ENCODE data around the gene ZNF717.
"Not testable (repeated sequence)": the region's sequence is repeated elsewhere in the genome, so short reads cannot be mapped to it uniquely, and the experiment has no call there.

The ZNF717 gene

GRCh38 chr3:75785081-75785755, at the start of gene ZNF717:
Gene ZNF717, minus strand, starts transcription at chr3:75785549. Its CDS starts 2,187 bp downstream, at chr3:75783362.
- peak; percentile 90 for DNase-seq (ENCODE audit: extremely low read depth, insufficient read length)
- H3K4me3 ChIP-seq (replicated peaks; ENCODE audit: low read depth, low read length) = peak within 1 kb of the TSS; percentile 74
- not testable (repeated sequence) for H3K36me3 ChIP-seq (ENCODE audit: control insufficient read depth, insufficient read depth, low read length); H3K27me3 ChIP-seq (replicated peaks; ENCODE audit: control insufficient read depth, insufficient read depth, low read length)

DNA sequence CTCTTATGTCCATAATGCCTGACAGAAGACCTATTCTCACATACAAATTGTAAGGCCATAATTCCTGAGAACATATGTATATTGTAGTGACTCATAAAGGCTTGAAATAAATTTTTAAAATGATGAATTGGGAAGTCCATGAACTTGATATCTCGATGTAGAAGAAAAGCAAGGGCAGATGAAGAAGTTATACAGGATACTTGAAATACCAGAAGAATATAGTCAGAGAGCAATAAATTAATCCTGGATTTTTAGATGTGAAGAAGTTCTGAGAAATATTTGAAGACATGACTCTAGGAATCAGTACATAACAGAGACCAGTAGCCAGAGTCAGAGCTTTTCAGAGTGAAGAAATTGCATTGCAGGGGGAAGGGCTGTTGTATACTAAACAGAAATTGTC, 45.7 kb upstream of the ZNF717 start:
- not testable (repeated sequence) for H3K36me3 ChIP-seq (ENCODE audit: control insufficient read depth, insufficient read depth, low read length); H3K4me3 ChIP-seq (replicated peaks; ENCODE audit: low read depth, low read length); H3K27me3 ChIP-seq (replicated peaks; ENCODE audit: control insufficient read depth, insufficient read depth, low read length); DNase-seq (ENCODE audit: extremely low read depth, insufficient read length)

DNA sequence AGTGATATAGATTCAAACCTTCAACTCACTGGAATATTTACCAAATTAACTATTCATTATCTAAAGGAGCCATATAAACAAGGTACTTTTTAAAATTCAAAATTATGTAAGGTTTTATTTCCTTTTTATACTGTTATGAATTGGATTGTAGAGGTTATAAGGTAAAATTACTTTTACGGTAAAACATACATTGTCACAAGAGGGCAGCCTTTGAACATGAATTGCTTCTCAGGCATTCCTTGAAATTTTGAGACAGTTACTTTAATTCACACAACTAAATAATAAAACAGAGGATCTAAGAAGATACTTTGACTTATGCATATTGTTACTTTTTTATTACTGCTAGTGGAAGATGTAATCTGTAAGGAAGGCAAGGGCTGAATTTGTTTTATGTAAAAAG, 32.7 kb upstream of the ZNF717 start:
- not testable (repeated sequence) for H3K36me3 ChIP-seq (ENCODE audit: control insufficient read depth, insufficient read depth, low read length); DNase-seq (ENCODE audit: extremely low read depth, insufficient read length); H3K27me3 ChIP-seq (replicated peaks; ENCODE audit: control insufficient read depth, insufficient read depth, low read length); H3K4me3 ChIP-seq (replicated peaks; ENCODE audit: low read depth, low read length)

GRCh38 chr3:75816287-75817180, 31.2 kb upstream of the ZNF717 start:
- not testable (repeated sequence) for H3K36me3 ChIP-seq (ENCODE audit: control insufficient read depth, insufficient read depth, low read length); DNase-seq (ENCODE audit: extremely low read depth, insufficient read length); H3K27me3 ChIP-seq (replicated peaks; ENCODE audit: control insufficient read depth, insufficient read depth, low read length); H3K4me3 ChIP-seq (replicated peaks; ENCODE audit: low read depth, low read length)

DNA sequence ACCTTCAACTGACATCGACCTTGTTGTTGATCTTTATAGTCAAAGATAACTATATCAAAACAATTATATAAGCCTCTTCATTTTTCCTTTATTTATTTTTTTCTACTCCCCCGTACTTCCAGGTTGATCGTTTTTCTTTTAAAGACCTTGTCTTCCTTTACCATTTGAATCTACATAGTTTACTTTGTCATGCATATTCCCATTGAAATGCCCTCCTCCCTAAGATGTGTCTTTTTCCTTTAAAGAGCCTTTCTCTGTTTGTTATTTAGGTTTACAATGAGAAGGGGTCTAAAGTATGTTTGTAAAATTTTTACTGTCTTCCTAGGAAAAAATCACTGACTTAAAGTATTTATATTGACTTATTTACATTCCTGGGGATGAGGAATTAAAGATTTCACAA, 29.4 kb upstream of the ZNF717 start:
- H3K36me3 ChIP-seq (ENCODE audit: control insufficient read depth, insufficient read depth, low read length) = no peaks in the 10 kb centered on the region
- H3K27me3 ChIP-seq (replicated peaks; ENCODE audit: control insufficient read depth, insufficient read depth, low read length) = no peaks in the 10 kb centered on the region
- no peak for TF ChIP-seq CTCF (IDR thresholded peaks at IDR 0.05; ENCODE audit: insufficient read depth, low read length, poor library complexity, severe bottlenecking)
- DNase-seq (ENCODE audit: extremely low read depth, insufficient read length) = no peak
- no peak overlapping the region for H3K4me3 ChIP-seq (replicated peaks; ENCODE audit: low read depth, low read length)

DNA sequence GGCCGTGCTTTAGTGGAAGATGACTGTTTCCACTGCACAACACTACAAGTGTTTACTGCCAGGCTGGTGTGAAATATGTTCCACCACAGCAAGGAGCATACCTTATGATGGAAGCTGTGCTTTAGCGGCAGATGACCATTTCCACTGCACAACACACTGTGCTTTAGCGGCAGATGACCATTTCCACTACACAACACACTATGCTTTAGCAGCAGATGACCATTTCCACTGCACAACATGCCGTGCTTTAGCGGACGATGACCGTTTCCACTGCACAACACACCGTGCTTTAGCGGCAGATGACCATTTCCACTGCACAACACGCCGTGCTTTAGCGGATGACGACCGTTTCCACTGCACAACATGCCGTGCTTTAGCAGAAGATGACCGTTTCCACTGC, 2.8 kb downstream of the ZNF717 start:
- TF ChIP-seq CTCF (IDR thresholded peaks at IDR 0.05; ENCODE audit: insufficient read depth, low read length, poor library complexity, severe bottlenecking) = no peak
- H3K27me3 ChIP-seq (replicated peaks; ENCODE audit: control insufficient read depth, insufficient read depth, low read length) = no peaks in the 10 kb centered on the region
- no peak overlapping the region for H3K4me3 ChIP-seq (replicated peaks; ENCODE audit: low read depth, low read length)
- DNase-seq (ENCODE audit: extremely low read depth, insufficient read length) = no peak
- H3K36me3 ChIP-seq (ENCODE audit: control insufficient read depth, insufficient read depth, low read length) = peaks cover 4% of the 10 kb centered on the region

GRCh38 chr3:75781079-75781745, 4.1 kb downstream of the ZNF717 start:
- peak; percentile 34 for DNase-seq (ENCODE audit: extremely low read depth, insufficient read length)
- Histone ChIP-seq H3K27me3 (replicated peaks; ENCODE audit: control insufficient read depth, insufficient read depth, low read length) (no peaks in the 10 kb centered on the region), H3K4me3 (replicated peaks; ENCODE audit: low read depth, low read length) (no peak overlapping the region), H3K36me3 (ENCODE audit: control insufficient read depth, insufficient read depth, low read length) (peaks cover 4% of the 10 kb centered on the region)
- no peak for TF ChIP-seq CTCF (IDR thresholded peaks at IDR 0.05; ENCODE audit: insufficient read depth, low read length, poor library complexity, severe bottlenecking)

DNA sequence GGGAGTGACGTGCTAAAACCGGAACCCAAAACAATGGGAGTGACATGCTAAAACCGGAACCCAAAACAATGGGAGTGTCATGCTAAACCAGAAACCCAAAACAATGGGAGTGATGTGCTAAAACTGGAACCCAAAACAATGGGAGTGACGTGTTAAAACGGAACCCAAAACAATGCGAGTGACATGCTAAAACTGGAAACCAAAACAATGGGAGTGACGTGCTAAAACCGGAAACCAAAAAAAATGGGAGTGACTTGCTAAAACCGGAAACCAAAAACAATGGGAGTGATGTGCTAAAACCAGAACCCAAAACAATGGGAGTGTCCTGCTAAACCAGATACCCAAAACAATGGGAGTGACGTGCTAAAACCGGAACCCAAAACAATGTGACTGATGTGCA, 7.6 kb downstream of the ZNF717 start:
- DNase-seq (ENCODE audit: extremely low read depth, insufficient read length); H3K4me3 ChIP-seq (replicated peaks; ENCODE audit: low read depth, low read length); H3K27me3 ChIP-seq (replicated peaks; ENCODE audit: control insufficient read depth, insufficient read depth, low read length); H3K36me3 ChIP-seq (ENCODE audit: control insufficient read depth, insufficient read depth, low read length): not testable (repeated sequence)

GRCh38 chr3:75771631-75772030, 13.7 kb downstream of the ZNF717 start:
- not testable (repeated sequence) for H3K36me3 ChIP-seq (ENCODE audit: control insufficient read depth, insufficient read depth, low read length); H3K4me3 ChIP-seq (replicated peaks; ENCODE audit: low read depth, low read length); DNase-seq (ENCODE audit: extremely low read depth, insufficient read length); H3K27me3 ChIP-seq (replicated peaks; ENCODE audit: control insufficient read depth, insufficient read depth, low read length)
